HCT116 (cell line): ENCODE data around the gene OXER1. TPM values are rescaled to one million over a fixed set of nuclear protein-coding genes. Genes with fewer than 3 reads are reported as not detected.

Experiments used
- ATAC-seq: fragments of 200-7000 bp; cut with Tn5 transposase; 2 replicates; pipeline ENCODE4 v1.9.1; 2020; ENCODE audit warnings: mild to moderate bottlenecking, moderate library complexity
- BruUV-seq: library from RNA; stranded (reverse); fragments of 400-500 nt; replicated peaks from 2 replicates; lab custom pipeline; 2021; lab: Mats Ljungman, UMichigan
- CTCF ChIA-PET: fragments of 300-600 bp; sonication (Branson Sonifier 250); formaldehyde crosslinking; loops from one replicate; lab custom pipeline; 2021; ENCODE audit warnings: antibody characterized with exemption; lab: Charles Lee
- POLR2A ChIA-PET: fragments of 300-600, 350-600 bp; sonication (Branson Sonifier 250); formaldehyde crosslinking; loops from one replicate; lab custom pipeline; 2021; ENCODE audit warnings: antibody characterized with exemption; lab: Charles Lee
- RAD21 ChIA-PET, 2 experiments: fragments of 300-600 bp; sonication (Branson Sonifier 250); formaldehyde crosslinking; loops; one replicate each; lab custom pipeline; 2023; ENCODE audit warnings: low total read pairs in 2 of 2; ENCODE audit not compliant: uncharacterized antibody in 2 of 2, unreplicated experiment in 2 of 2, low non-redundant PET in 1 of 2; lab: Charles Lee
- DNase-seq: peaks from one replicate; pipeline ENCODE4 v3.0.0-alpha.2; 2010; ENCODE audit warnings: low read depth, low spot score
- H2AFZ ChIP-seq: fragments of 200-600 bp; shearing (Covaris generic), sonication (generic); 2 replicates; pipeline ENCODE4 v1.6.1; 2017; ENCODE audit warnings: low read depth, mixed run types, mixed read lengths, antibody characterized with exemption, low read length; ENCODE audit not compliant: poor library complexity, severe bottlenecking
- H3K27ac ChIP-seq: 2 replicates; pipeline ENCODE4 v1.5.1; 2012; ENCODE audit warnings: low read depth, low read length
- H3K27me3 ChIP-seq: fragments of 200-600 bp; sonication (generic); 2 replicates; pipeline ENCODE4 v1.6.1; 2016; ENCODE audit warnings: mixed run types, low read length, mixed read lengths; ENCODE audit not compliant: insufficient read depth
- H3K36me3 ChIP-seq, 2 experiments: fragments of 200-500 bp in 1 of 2; fragments of 200-600 bp in 1 of 2; sonication (Bioruptor generic) in 1 of 2; sonication (generic) in 1 of 2; 2 replicates each; pipeline versions ENCODE4 v1.5.1 to v1.6.1; 2014 to 2016; ENCODE audit warnings: low read length in 2 of 2, inconsistent platforms in 1 of 2, mixed read lengths in 1 of 2, mixed run types in 1 of 2; ENCODE audit not compliant: insufficient read depth in 2 of 2, control insufficient read depth in 1 of 2
- H3K4me1 ChIP-seq, 2 experiments: fragments of 200-600 bp in 1 of 2; sonication (generic) in 1 of 2; 2 replicates each; pipeline versions ENCODE4 v1.5.1 to v1.6.1; 2012 to 2017; ENCODE audit warnings: low read length in 2 of 2, inconsistent platforms in 1 of 2, mild to moderate bottlenecking in 1 of 2, mixed read lengths in 1 of 2, mixed run types in 1 of 2, moderate library complexity in 1 of 2; ENCODE audit not compliant: insufficient read depth in 2 of 2, control insufficient read depth in 1 of 2
- H3K4me2 ChIP-seq: fragments of 200-600 bp; sonication (generic); 2 replicates; pipeline ENCODE4 v1.6.1; 2017; ENCODE audit warnings: mixed run types, low read length, mixed read lengths
- H3K4me3 ChIP-seq, 2 experiments: fragments of 200-600 bp in 1 of 2; sonication (generic) in 1 of 2; replicated peaks in 1 of 2; 2 replicates each; pipeline ENCODE4 v1.5.1; 2011 to 2016; ENCODE audit warnings: low read length in 2 of 2, control low read depth in 1 of 2, low read depth in 1 of 2, mild to moderate bottlenecking in 1 of 2, mixed read lengths in 1 of 2, mixed run types in 1 of 2
- H3K79me2 ChIP-seq: fragments of 200-600 bp; sonication (generic); 2 replicates; pipeline ENCODE4 v1.6.1; 2017; ENCODE audit warnings: mild to moderate bottlenecking, mixed run types, low read length, moderate library complexity, mixed read lengths; ENCODE audit not compliant: insufficient read depth
- H3K9ac ChIP-seq: fragments of 200-600 bp; sonication (generic); 2 replicates; pipeline ENCODE4 v1.6.1; 2016; ENCODE audit warnings: low read length, mixed read lengths
- H3K9me2 ChIP-seq: fragments of 200-600 bp; sonication (generic), shearing (Covaris generic); 2 replicates; pipeline ENCODE4 v1.6.1; 2017; ENCODE audit warnings: mixed run types, mild to moderate bottlenecking, moderate library complexity; ENCODE audit not compliant: insufficient read depth
- H3K9me3 ChIP-seq, 2 experiments: fragments of 200-500 bp in 1 of 2; fragments of 200-600 bp in 1 of 2; sonication (Bioruptor generic) in 1 of 2; sonication (generic) in 1 of 2; 2 replicates each; pipeline ENCODE4 v1.6.1; 2014 to 2017; ENCODE audit warnings: low read length in 2 of 2, mixed read lengths in 2 of 2, inconsistent platforms in 1 of 2, low read depth in 1 of 2, mild to moderate bottlenecking in 1 of 2, mixed run types in 1 of 2, moderate library complexity in 1 of 2; ENCODE audit not compliant: control insufficient read depth in 1 of 2, insufficient read depth in 1 of 2
- H4K20me1 ChIP-seq: fragments of 200-600 bp; sonication (generic), shearing (Covaris generic); 2 replicates; pipeline ENCODE4 v1.6.1; 2017; ENCODE audit warnings: mixed run types, mild to moderate bottlenecking, moderate library complexity; ENCODE audit not compliant: insufficient read depth
- CBX3 ChIP-seq: IDR thresholded peaks from 2 replicates; pipeline ENCODE4 v1.6.1; 2012; ENCODE audit warnings: low read depth
- CEBPB ChIP-seq: IDR thresholded peaks from 2 replicates; pipeline ENCODE4 v1.6.1; 2012; ENCODE audit warnings: low read depth
- MAX ChIP-seq: IDR thresholded peaks from 2 replicates; pipeline ENCODE4 v1.6.1; 2012
- RAD21 ChIP-seq: IDR thresholded peaks from 2 replicates; pipeline ENCODE4 v1.6.1; 2012; ENCODE audit warnings: low read depth, mild to moderate bottlenecking
- SP1 ChIP-seq: IDR thresholded peaks from 2 replicates; pipeline ENCODE4 v1.6.1; 2012; ENCODE audit warnings: low read depth
- ZBTB33 ChIP-seq: IDR thresholded peaks from 2 replicates; pipeline ENCODE4 v1.6.1; 2011; ENCODE audit warnings: mild to moderate bottlenecking, low read length, moderate library complexity; ENCODE audit not compliant: insufficient replicate concordance; ENCODE audit errors: extremely low read depth
- ZFX ChIP-seq: fragments of 450-650 bp; IDR thresholded peaks from 2 replicates; pipeline ENCODE4 v1.6.1; 2017
- intact Hi-C: fragments of 100-400 bp; cut with micrococcal nuclease; formaldehyde crosslinking; loops from 2 replicates; pipeline ENCODE4 v1.10.0; 2022
- total RNA-seq: library from RNA; stranded (reverse); gene quantifications from one replicate; pipeline ENCODE4 v1.2.1, GENCODE V29; 2021; ENCODE audit not compliant: unreplicated experiment

The OXER1 gene
- total RNA-seq, 1 experiment from 2014 or later, result not detected

GRCh38 chr2:42762823-42763804 lies 821 bp downstream of the OXER1 start:
- no peak for DNase-seq
- H3K9me2 ChIP-seq, result no peaks in the 10 kb centered on the region
- H4K20me1 ChIP-seq, result no peaks in the 10 kb centered on the region
- H3K79me2 ChIP-seq, result no peaks in the 10 kb centered on the region
- H3K36me3 ChIP-seq, result no peaks in the 10 kb centered on the region
- ATAC-seq, result no peak
- H2AFZ ChIP-seq, result no peak overlapping the region
- CTCF ChIA-PET, result no interaction called here
- BruUV-seq, result no TSS peak
- peaks cover 0 to 6% of the 10 kb centered on the region in 2 experiments; a peak in 2 of 4 replicates for H3K4me1 ChIP-seq
- POLR2A ChIA-PET, result no interaction called here
- no peak overlapping the region for H3K9ac ChIP-seq
- H3K27me3 ChIP-seq, result no peaks in the 10 kb centered on the region
- H3K27ac ChIP-seq, result no peak overlapping the region
- no peak for TF ChIP-seq CEBPB
- TF ChIP-seq CBX3, result no peak
- TF ChIP-seq MAX, result no peak
- TF ChIP-seq ZBTB33, result no peak
- TF ChIP-seq RAD21, result no peak
- TF ChIP-seq SP1, result no peak
- TF ChIP-seq ZFX, result no peak
- TF ChIP-seq, all 23 proteins: peak for 0
- RAD21 ChIA-PET, result no interaction called here
- H3K9me3 ChIP-seq, result no peaks in the 10 kb centered on the region
- intact Hi-C loops, result no loop called here
- H3K4me2 ChIP-seq, result no peak overlapping the region
- no peak overlapping the region for H3K4me3 ChIP-seq
